ENCODE data around the gene ARHGAP45.

ARHGAP45 gene

GRCh38 chr19:1035998-1036621, 30.9 kb upstream of the ARHGAP45 start:
- FAIRE-seq: no peak
- DNase-seq (ENCODE audit: extremely low spot score, insufficient read length, low read depth): no peak

- no peak for FAIRE-seq
- no peak for DNase-seq (ENCODE audit: extremely low spot score, insufficient read length, low read depth)
Measured at GRCh38 chr19:1037621-1038064, 29.3 kb upstream of the ARHGAP45 start.

GRCh38 chr19:1038978-1039645, 27.9 kb upstream of the ARHGAP45 start:
- DNase-seq (ENCODE audit: extremely low spot score, insufficient read length, low read depth) (no peak), FAIRE-seq (no peak)

GRCh38 chr19:1039646-1040475, 27.1 kb upstream of the ARHGAP45 start, which contains the start of gene ABCA7:
Gene ABCA7 (plus strand): TSS chr19:1040107. CDS start chr19:1041362, 1,255 bp downstream.
- DNase-seq (ENCODE audit: extremely low spot score, insufficient read length, low read depth): peak; percentile 75

GRCh38 chr19:1040476-1041271, 26.3 kb upstream of the ARHGAP45 start:
- FAIRE-seq (peak; percentile 99), DNase-seq (ENCODE audit: extremely low spot score, insufficient read length, low read depth) (peak; percentile 94)

More at GRCh38 chr19:1039646-1040475, 27.1 kb upstream of the ARHGAP45 start, which contains the start of gene ABCA7:
- FAIRE-seq: peak; percentile 97

- FAIRE-seq (no peak), DNase-seq (ENCODE audit: extremely low spot score, insufficient read length, low read depth) (no peak)
Measured at GRCh38 chr19:1041272-1041834, 25.6 kb upstream of the ARHGAP45 start.

GRCh38 chr19:1041835-1042685, 24.9 kb upstream of the ARHGAP45 start:
- FAIRE-seq (no peak), DNase-seq (ENCODE audit: extremely low spot score, insufficient read length, low read depth) (no peak)

- FAIRE-seq (no peak), DNase-seq (ENCODE audit: extremely low spot score, insufficient read length, low read depth) (no peak)
Measured at GRCh38 chr19:1042689-1043511, 24.1 kb upstream of the ARHGAP45 start.

- DNase-seq (ENCODE audit: extremely low spot score, insufficient read length, low read depth) (no peak), FAIRE-seq (peak; percentile 24)
Measured at GRCh38 chr19:1045247-1045603, 21.7 kb upstream of the ARHGAP45 start.

- no peak for DNase-seq (ENCODE audit: extremely low spot score, insufficient read length, low read depth)
- no peak for FAIRE-seq
Measured at GRCh38 chr19:1046117-1046626, 20.8 kb upstream of the ARHGAP45 start.

GRCh38 chr19:1046836-1047695, 19.9 kb upstream of the ARHGAP45 start:
- no peak for DNase-seq (ENCODE audit: extremely low spot score, insufficient read length, low read depth)
- FAIRE-seq: no peak

- FAIRE-seq: no peak
Measured at GRCh38 chr19:1047696-1048147, 19.2 kb upstream of the ARHGAP45 start.

GRCh38 chr19:1049106-1049505, 17.9 kb upstream of the ARHGAP45 start:
- FAIRE-seq (no peak), DNase-seq (ENCODE audit: extremely low spot score, insufficient read length, low read depth) (no peak)

More at GRCh38 chr19:1047696-1048147, 19.2 kb upstream of the ARHGAP45 start:
- DNase-seq (ENCODE audit: extremely low spot score, insufficient read length, low read depth): no peak

- no peak for FAIRE-seq
- no peak for DNase-seq (ENCODE audit: extremely low spot score, insufficient read length, low read depth)
Measured at GRCh38 chr19:1049800-1050199, 17.2 kb upstream of the ARHGAP45 start.

GRCh38 chr19:1050989-1051788, 15.8 kb upstream of the ARHGAP45 start:
- DNase-seq (ENCODE audit: extremely low spot score, insufficient read length, low read depth) (no peak), FAIRE-seq (no peak)

- DNase-seq (ENCODE audit: extremely low spot score, insufficient read length, low read depth): no peak
- FAIRE-seq: no peak
Measured at GRCh38 chr19:1051791-1052190, 15.2 kb upstream of the ARHGAP45 start.
